Measurements from ENCODE around the gene CLRN1.

Gene CLRN1, protein sequence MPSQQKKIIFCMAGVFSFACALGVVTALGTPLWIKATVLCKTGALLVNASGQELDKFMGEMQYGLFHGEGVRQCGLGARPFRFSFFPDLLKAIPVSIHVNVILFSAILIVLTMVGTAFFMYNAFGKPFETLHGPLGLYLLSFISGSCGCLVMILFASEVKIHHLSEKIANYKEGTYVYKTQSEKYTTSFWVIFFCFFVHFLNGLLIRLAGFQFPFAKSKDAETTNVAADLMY

DNA sequence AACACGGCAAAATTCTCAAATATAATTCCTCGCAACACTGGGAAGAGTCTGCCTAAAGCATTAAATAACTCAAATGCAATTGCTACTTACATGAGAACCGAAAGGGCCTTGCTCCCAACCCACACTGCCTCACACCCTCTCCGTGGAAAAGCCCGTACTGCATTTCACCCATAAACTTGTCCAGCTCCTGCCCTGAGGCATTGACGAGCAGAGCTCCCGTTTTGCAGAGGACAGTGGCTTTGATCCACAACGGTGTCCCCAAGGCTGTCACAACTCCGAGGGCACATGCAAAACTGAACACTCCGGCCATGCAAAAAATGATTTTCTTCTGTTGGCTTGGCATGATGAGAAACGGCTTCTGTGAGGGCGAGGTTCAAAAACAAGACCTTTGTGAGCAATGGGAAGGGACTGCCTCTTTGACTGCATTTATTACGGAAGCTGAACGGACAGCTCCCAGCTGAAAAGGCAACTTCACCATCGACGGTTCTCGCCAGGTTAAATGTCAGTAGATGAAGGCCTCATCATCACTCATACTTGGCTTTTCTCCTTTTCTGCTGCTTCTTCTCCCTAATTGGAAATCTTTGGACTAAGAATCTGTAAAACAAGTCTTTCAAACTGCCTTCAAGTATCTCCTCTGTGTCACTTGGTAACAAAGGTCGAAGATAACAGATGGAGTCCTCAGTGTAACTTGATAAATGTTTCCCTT is at the start of gene CLRN1:
Gene CLRN1, minus strand, starts transcription at position 362 of the 706 bp plus-strand sequence. Its CDS starts 19 bp downstream, at position 343.
- TF ChIP-seq, protein P1, sequence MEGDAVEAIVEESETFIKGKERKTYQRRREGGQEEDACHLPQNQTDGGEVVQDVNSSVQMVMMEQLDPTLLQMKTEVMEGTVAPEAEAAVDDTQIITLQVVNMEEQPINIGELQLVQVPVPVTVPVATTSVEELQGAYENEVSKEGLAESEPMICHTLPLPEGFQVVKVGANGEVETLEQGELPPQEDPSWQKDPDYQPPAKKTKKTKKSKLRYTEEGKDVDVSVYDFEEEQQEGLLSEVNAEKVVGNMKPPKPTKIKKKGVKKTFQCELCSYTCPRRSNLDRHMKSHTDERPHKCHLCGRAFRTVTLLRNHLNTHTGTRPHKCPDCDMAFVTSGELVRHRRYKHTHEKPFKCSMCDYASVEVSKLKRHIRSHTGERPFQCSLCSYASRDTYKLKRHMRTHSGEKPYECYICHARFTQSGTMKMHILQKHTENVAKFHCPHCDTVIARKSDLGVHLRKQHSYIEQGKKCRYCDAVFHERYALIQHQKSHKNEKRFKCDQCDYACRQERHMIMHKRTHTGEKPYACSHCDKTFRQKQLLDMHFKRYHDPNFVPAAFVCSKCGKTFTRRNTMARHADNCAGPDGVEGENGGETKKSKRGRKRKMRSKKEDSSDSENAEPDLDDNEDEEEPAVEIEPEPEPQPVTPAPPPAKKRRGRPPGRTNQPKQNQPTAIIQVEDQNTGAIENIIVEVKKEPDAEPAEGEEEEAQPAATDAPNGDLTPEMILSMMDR (IDR thresholded peaks at IDR 0.05; ENCODE audit: low read depth, low read length) = no peak
- TF ChIP-seq EZH2phosphoT487 (IDR thresholded peaks at IDR 0.05; ENCODE audit: low read depth) = no peak
- no peak within 1 kb of the TSS for H3K4me2 ChIP-seq (ENCODE audit: low read length)
- no peak within 1 kb of the TSS for H3K4me3 ChIP-seq (ENCODE audit: low read length)
- peaks cover 24% of the 10 kb centered on the region for H3K27me3 ChIP-seq (ENCODE audit: low read depth, low read length)
- no peak within 1 kb of the TSS for H2AFZ ChIP-seq (ENCODE audit: low read depth, low read length)
- no peaks in the 10 kb centered on the region for H4K20me1 ChIP-seq (ENCODE audit: insufficient read depth, low read length)
- H3K27ac ChIP-seq (ENCODE audit: low read length) = no peak within 1 kb of the TSS
- H3K36me3 ChIP-seq (replicated peaks; ENCODE audit: low read depth, low read length) = no peaks in the 10 kb centered on the region
- no peaks in the 10 kb centered on the region for H3K79me2 ChIP-seq (ENCODE audit: low read length)
- no peaks in the 10 kb centered on the region for H3K4me1 ChIP-seq (ENCODE audit: low read length)
- no peak within 1 kb of the TSS for H3K9ac ChIP-seq (ENCODE audit: low read length)
- no peaks in the 10 kb centered on the region for H3K9me3 ChIP-seq (ENCODE audit: insufficient read depth, low read length)

DNA sequence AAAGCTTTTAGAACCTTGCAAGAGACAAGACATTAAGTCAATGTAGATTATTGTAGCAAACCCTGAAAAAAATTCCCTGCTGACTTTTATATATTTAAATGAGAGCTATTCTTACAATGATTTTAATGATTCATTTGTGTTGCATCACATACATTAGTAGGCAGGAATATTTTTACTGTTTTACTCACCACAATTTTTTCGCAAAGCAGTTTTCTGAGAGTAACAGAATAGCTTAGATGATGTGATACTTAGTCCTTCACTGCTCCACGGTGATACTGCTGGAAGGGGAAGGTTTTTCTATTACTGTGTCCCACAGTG is 43.9 kb upstream of the CLRN1 start:
- H3K27me3 ChIP-seq (ENCODE audit: low read depth, low read length) = peaks cover 31% of the 10 kb centered on the region
- H2AFZ ChIP-seq (ENCODE audit: low read depth, low read length) = no peak overlapping the region
- H3K27ac ChIP-seq (ENCODE audit: low read length) = no peak overlapping the region
- H3K9me3 ChIP-seq (ENCODE audit: insufficient read depth, low read length) = no peaks in the 10 kb centered on the region
- H3K9ac ChIP-seq (ENCODE audit: low read length) = no peak overlapping the region
- no peaks in the 10 kb centered on the region for H3K36me3 ChIP-seq (replicated peaks; ENCODE audit: low read depth, low read length)
- H3K4me1 ChIP-seq (ENCODE audit: low read length) = no peaks in the 10 kb centered on the region
- H4K20me1 ChIP-seq (ENCODE audit: insufficient read depth, low read length) = no peaks in the 10 kb centered on the region
- no peak overlapping the region for H3K4me3 ChIP-seq (ENCODE audit: low read length)
- H3K79me2 ChIP-seq (ENCODE audit: low read length) = no peaks in the 10 kb centered on the region
- TF ChIP-seq, protein P1 (IDR thresholded peaks at IDR 0.05; ENCODE audit: low read depth, low read length) = no peak
- no peak for TF ChIP-seq EZH2phosphoT487 (IDR thresholded peaks at IDR 0.05; ENCODE audit: low read depth)
- no peak overlapping the region for H3K4me2 ChIP-seq (ENCODE audit: low read length)

DNA sequence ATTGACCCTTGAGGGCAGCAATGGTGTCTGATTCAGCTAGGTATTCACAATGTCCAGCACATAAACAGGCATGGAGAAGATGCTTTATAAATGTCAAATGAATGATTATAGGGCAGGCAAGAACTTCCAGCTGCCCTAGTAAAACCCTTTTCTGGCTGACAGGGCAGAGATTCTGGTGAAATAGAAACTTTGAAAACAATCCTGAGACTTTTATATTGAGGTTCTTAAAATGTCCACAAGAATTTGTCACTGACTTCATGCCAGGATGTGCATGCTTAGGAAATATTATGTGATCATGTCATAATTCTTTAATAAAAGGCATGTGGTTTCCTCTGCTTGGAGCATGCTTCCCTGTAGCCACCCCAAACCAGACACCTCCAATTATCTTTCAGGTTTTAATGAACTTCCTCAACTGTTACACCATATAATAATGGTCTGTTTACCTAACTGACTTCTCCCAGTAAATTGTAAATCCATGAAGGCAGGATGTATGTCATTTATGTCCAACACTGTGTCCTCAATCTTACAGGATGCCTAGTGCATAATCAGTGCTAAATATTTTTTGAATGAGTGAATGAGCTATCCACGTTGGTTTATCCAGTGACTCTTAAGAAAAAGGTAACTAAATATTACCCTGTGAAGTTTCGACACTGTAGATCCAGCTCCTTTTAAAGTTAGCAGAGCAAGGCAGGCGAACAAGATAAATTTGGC is 43.4 kb upstream of the CLRN1 start:
- TF ChIP-seq, protein P1 (IDR thresholded peaks at IDR 0.05; ENCODE audit: low read depth, low read length) = no peak
- no peak for TF ChIP-seq EZH2phosphoT487 (IDR thresholded peaks at IDR 0.05; ENCODE audit: low read depth)
- Histone ChIP-seq H4K20me1 (ENCODE audit: insufficient read depth, low read length) (no peaks in the 10 kb centered on the region), H3K4me1 (ENCODE audit: low read length) (no peaks in the 10 kb centered on the region), H3K9ac (ENCODE audit: low read length) (no peak overlapping the region), H3K9me3 (ENCODE audit: insufficient read depth, low read length) (no peaks in the 10 kb centered on the region), H3K79me2 (ENCODE audit: low read length) (no peaks in the 10 kb centered on the region), H3K36me3 (replicated peaks; ENCODE audit: low read depth, low read length) (no peaks in the 10 kb centered on the region), H3K27ac (ENCODE audit: low read length) (no peak overlapping the region), H3K27me3 (ENCODE audit: low read depth, low read length) (peaks cover 29% of the 10 kb centered on the region), H2AFZ (ENCODE audit: low read depth, low read length) (no peak overlapping the region), H3K4me3 (ENCODE audit: low read length) (no peak overlapping the region), H3K4me2 (ENCODE audit: low read length) (no peak overlapping the region)

DNA sequence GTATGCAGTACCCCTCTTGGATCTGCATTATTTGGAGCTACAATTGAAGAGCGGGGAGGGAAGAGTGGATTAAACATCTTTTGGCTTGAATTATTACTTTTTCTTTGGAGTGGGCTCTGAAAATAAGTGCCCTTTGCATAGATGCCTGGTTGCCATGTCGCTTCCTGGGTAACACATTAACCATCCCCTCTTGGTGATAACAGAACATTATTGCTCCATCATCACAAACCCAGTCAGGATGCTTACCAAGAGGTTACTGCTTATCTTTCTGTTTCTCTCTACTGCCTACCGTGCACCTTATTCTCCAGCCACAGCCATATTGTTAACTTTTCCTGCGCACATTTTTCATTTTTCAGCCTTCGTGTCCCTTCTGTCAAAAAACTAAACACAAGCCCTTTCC is 42.7 kb upstream of the CLRN1 start:
- Histone ChIP-seq H2AFZ (ENCODE audit: low read depth, low read length) (no peak overlapping the region), H3K9ac (ENCODE audit: low read length) (no peak overlapping the region), H3K27ac (ENCODE audit: low read length) (no peak overlapping the region), H3K4me2 (ENCODE audit: low read length) (no peak overlapping the region), H4K20me1 (ENCODE audit: insufficient read depth, low read length) (no peaks in the 10 kb centered on the region), H3K9me3 (ENCODE audit: insufficient read depth, low read length) (no peaks in the 10 kb centered on the region), H3K27me3 (ENCODE audit: low read depth, low read length) (peaks cover 24% of the 10 kb centered on the region), H3K79me2 (ENCODE audit: low read length) (no peaks in the 10 kb centered on the region), H3K36me3 (replicated peaks; ENCODE audit: low read depth, low read length) (no peaks in the 10 kb centered on the region), H3K4me3 (ENCODE audit: low read length) (no peak overlapping the region), H3K4me1 (ENCODE audit: low read length) (no peaks in the 10 kb centered on the region)
- TF ChIP-seq EZH2phosphoT487 (IDR thresholded peaks at IDR 0.05; ENCODE audit: low read depth) = no peak

All from OCI-LY3 (cell line).